SK-N-MC (cell line): ENCODE data around the gene FNDC3B.
"Not testable (repeated sequence)": the region's sequence is repeated elsewhere in the genome, so short reads cannot be mapped to it uniquely, and the experiment has no call there.

Source experiments
- DNase-seq: peaks from one replicate; pipeline ENCODE4 v3.0.0-alpha.2; 2011; ENCODE audit warnings: low read depth, low spot score
- H3K27ac ChIP-seq: fragments of 200-600 bp; sonication (generic); 2 replicates; pipeline ENCODE4 v1.5.1; 2016; ENCODE audit warnings: mixed run types
- H3K36me3 ChIP-seq: fragments of 200-600 bp; sonication (generic); 2 replicates; pipeline ENCODE4 v1.6.1; 2017; ENCODE audit warnings: antibody characterized with exemption, low read length, mixed read lengths; ENCODE audit not compliant: insufficient read depth
- H3K4me3 ChIP-seq: fragments of 200-600 bp; sonication (generic); 2 replicates; pipeline ENCODE4 v1.5.1; 2016
- H3K9ac ChIP-seq: fragments of 200-600 bp; sonication (generic); 2 replicates; pipeline ENCODE4 v1.8.0; 2017; ENCODE audit warnings: mixed run types, mixed read lengths; ENCODE audit not compliant: insufficient read length
- H3K9me3 ChIP-seq: fragments of 200-600 bp; sonication (generic); 2 replicates; pipeline ENCODE4 v1.6.1; 2017; ENCODE audit warnings: low read depth, mild to moderate bottlenecking, antibody characterized with exemption, low read length, moderate library complexity, mixed read lengths
- EZH2 ChIP-seq: fragments of 200-600 bp; sonication (generic); IDR thresholded peaks from one replicate; pipeline ENCODE4 v1.6.1; 2017; ENCODE audit warnings: antibody characterized with exemption
- FOXP2 ChIP-seq: optimal IDR thresholded peaks from 2 replicates; pipeline ENCODE3; 2011; ENCODE audit warnings: mild to moderate bottlenecking, moderate library complexity; ENCODE audit not compliant: insufficient read depth; ENCODE audit errors: extremely low read length, control extremely low read depth
- POLR2AphosphoS5 ChIP-seq: IDR thresholded peaks from 2 replicates; pipeline ENCODE4 v1.6.1; 2012; ENCODE audit warnings: mild to moderate bottlenecking, low read depth, low read length, borderline replicate concordance

Gene FNDC3B

GRCh38 chr3:172040078-172040980 is 951 bp downstream of the FNDC3B start:
- TF ChIP-seq FOXP2 (no peak), POLR2AphosphoS5 (no peak), EZH2 (no peak)
- Histone ChIP-seq H3K9ac (peak overlapping the region; percentile 91), H3K27ac (peak overlapping the region; percentile 84), H3K9me3 (no peaks in the 10 kb centered on the region), H3K36me3 (no peaks in the 10 kb centered on the region), H3K4me3 (peak overlapping the region; percentile 90)
- no peak for DNase-seq

DNA sequence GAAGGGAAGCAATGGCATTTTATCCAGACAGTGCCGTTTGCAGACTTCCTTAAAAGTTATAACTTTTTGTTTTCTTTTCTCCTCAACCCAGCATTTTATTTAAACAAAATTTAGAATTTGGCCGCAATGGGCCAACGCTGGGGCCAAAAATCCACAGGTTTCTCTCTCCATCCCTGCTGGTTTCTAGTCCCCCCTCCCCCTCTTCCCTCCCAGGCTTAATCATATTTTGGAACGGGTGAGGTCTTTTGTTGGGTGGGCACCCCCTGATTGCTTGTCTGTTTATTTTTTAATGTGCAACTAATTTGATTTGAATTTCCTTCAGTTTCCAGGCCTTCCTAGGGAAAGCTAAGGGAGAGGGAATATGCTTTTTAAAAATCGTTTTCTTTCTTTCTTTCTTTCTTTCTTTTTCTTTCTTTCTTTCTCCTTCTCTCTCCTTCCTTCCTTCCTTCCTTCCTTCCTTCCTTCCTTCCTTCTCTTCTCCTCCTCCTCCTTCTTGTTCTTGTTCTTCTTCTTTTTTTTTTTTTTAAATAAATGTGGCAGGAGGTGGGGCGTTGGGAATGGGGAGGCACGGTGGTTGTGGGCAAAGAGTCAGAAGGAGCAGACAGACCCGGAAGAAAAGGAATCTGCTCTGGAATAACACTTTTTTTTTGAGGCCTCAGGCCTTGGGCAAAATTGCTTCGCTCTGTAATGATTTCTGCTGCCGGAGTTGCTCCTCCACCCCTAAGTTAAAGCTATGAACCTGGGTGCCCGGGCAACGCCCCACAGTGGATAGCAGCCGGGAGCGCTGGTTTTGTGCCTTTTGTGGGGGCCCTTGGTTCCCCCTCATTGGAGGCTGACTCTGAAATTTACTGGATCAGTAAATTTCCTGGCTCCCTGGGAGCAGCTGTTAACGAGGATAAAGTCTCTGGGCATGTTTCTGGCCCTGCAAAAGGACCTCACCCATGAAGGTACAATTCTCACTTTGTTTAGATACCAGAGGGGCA is 1.9 kb downstream of the FNDC3B start:
- Histone ChIP-seq H3K4me3 (peak overlapping the region; percentile 90), H3K27ac (peak overlapping the region; percentile 84), H3K9me3 (no peaks in the 10 kb centered on the region), H3K9ac (peak overlapping the region; percentile 91), H3K36me3 (no peaks in the 10 kb centered on the region)
- no peak for DNase-seq
- no peak for TF ChIP-seq EZH2
- TF ChIP-seq POLR2AphosphoS5, result no peak
- TF ChIP-seq FOXP2, result no peak

DNA sequence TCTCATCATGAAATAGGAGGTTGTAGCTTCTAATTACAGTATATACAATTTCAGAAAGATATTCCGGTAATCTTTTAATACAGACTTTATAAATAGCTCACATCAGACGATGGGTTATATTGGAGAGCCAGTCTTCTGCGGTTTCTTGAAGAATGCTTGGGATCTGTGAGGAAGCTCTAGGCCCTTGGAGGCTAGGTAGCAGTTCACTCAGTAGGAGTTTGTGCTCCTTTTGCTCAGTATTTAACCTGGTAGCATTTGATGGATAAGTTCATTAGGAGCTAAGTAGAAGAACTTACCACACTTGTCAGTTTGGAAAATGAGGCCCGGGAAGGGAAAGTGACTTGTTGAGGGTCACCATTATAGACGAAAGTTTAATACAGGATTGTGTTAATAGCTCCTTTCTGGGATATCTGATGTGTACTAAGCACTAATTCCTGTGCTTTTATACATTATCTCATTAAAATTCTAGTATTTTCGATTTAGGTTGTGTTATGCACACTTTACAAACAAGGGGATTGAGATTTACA is 2.8 kb downstream of the FNDC3B start:
- no peak for TF ChIP-seq FOXP2
- no peak for TF ChIP-seq POLR2AphosphoS5
- TF ChIP-seq EZH2, result no peak
- no peaks in the 10 kb centered on the region for H3K36me3 ChIP-seq
- peak overlapping the region; percentile 90 for H3K4me3 ChIP-seq

DNA sequence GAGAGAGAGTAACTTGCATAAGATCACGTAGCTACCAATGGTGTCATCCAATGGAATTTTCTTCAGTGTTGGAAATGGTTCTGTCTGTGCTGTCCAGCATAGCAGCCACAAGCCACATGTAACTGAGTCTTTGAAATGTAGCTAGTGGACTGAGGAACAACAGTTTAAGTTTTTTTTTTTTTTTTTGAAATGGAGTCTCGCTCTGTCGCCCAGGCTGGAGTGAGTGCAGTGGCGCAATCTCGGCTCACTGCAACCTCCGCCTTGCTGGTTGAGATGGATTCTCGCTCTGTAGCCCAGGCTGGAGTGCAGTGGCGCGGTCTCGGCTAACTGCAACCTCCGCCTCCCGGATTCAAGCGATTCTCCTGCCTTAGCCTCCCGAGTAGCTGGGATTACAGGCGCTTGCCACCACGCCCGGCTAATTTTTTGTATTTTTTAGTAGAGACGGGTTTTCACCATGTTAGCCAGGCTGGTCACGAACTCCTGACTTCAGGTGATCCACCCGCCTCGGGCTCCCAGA is 3.3 kb downstream of the FNDC3B start:
- not testable (repeated sequence) for DNase-seq, H3K9me3 ChIP-seq, H3K36me3 ChIP-seq, H3K27ac ChIP-seq, H3K4me3 ChIP-seq, H3K9ac ChIP-seq

More for the DNA sequence above, 2.8 kb downstream of the FNDC3B start:
- peak overlapping the region; percentile 84 for H3K27ac ChIP-seq
- no peak for DNase-seq
- H3K9me3 ChIP-seq, result no peaks in the 10 kb centered on the region
- H3K9ac ChIP-seq, result peak overlapping the region; percentile 91

DNA sequence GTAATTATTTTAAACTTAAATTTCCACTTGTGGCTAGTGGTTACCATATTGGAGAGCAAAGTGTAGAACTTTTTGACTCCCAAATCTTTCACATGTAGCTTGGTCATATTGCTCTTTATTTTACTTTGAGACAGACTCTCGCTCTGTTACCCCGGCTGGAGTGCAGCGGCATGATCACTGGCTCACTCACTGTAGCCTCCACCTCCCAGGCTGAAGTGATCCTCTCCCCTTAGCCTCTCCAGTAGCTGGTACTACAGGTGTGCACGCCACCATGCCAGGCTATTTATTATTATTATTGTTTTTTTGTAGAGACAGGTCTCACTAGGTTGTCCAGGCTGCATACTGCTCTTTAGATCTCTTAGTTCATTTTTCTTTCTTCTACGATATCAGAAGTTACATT is 3.9 kb downstream of the FNDC3B start:
- Histone ChIP-seq H3K36me3 (peaks cover 5% of the 10 kb centered on the region; the same call in 1 of the 2 replicates), H3K9ac (no peak overlapping the region), H3K27ac (no peak overlapping the region), H3K9me3 (peaks cover under 1% of the 10 kb centered on the region; the same call in 1 of the 2 replicates), H3K4me3 (no peak overlapping the region)
- TF ChIP-seq FOXP2 (no peak), EZH2 (no peak), POLR2AphosphoS5 (no peak)
- no peak for DNase-seq

DNA sequence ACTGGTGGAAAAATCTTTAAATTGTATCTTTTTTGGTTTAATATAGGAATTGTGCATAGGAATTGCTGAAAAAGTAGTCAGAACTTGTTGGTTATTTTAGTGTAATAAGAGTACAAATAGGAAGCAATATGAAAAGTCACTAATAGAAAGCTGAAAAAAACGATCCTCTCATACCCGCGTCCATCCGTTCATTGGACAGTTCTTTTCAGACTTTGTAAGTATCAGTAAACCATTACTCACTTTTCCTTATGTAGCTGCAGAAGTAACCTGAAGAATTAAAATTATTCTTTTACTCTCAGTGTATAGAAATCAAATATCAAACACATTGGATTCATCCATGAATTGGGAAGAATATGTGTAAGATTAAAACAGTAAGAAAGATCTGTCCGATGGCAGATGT is 4.4 kb downstream of the FNDC3B start:
- H3K27ac ChIP-seq, result no peak overlapping the region
- H3K4me3 ChIP-seq, result no peak overlapping the region
- peaks cover 4% of the 10 kb centered on the region; the same call in 1 of the 2 replicates for H3K9me3 ChIP-seq
- DNase-seq, result no peak
- peaks cover 10% of the 10 kb centered on the region; the same call in 1 of the 2 replicates for H3K36me3 ChIP-seq
- H3K9ac ChIP-seq, result no peak overlapping the region
- no peak for TF ChIP-seq FOXP2
- TF ChIP-seq EZH2, result no peak
- TF ChIP-seq POLR2AphosphoS5, result no peak

DNA sequence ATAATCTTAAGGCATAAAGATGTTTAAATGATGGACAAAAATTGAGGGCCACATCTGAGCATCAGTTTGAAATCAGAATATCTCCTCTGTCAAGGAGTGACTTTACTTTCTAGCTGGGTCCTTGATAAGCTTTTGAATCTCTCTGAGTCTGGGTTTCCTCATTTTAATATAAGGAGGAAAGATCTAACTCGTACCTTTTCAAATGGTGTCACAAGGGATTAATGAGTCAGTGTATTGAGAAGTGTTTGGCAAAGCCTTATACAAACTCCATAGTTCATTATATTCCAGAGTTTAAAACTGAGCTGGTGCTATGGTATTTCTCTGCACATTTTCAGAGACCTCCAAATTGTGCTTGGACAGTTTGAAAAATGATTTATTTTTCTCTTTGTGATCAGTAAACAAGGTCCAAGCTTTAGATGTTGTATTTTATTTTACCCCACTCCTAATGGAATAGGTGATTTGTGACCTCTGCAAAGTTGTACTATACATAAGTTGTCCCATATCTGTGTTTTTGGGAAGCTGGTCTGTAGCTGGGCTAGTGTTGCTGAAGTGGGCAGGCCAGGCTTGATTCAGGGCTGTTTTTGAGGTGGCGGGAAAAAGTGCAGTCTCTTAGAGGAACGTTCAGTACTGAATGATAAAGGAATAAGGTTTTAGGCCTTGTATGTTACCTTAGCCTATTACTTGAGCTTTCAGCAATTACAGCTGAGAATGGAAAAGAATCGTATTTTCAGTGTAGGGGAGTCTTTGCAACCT is 5.6 kb downstream of the FNDC3B start:
- Histone ChIP-seq H3K36me3 (peaks cover 15% of the 10 kb centered on the region; the same call in 1 of the 2 replicates), H3K9ac (no peak overlapping the region), H3K4me3 (no peak overlapping the region), H3K27ac (no peak overlapping the region), H3K9me3 (peaks cover 4% of the 10 kb centered on the region; the same call in 1 of the 2 replicates)
- no peak for DNase-seq
- TF ChIP-seq FOXP2 (no peak), POLR2AphosphoS5 (no peak), EZH2 (no peak)
